Loucy (cell line): ENCODE results near the gene ANO2.

Experiments used
- H2AFZ ChIP-seq: fragments of 200-600 bp; sonication (generic); 2 replicates; pipeline ENCODE4 v1.6.0; 2016; ENCODE audit warnings: antibody characterized with exemption, mild to moderate bottlenecking, low read length, moderate library complexity
- H3F3A ChIP-seq: fragments of 200-600 bp; 2 replicates; pipeline ENCODE4 v1.6.0; 2016; ENCODE audit warnings: antibody characterized with exemption, low read depth, mild to moderate bottlenecking
- H3K27me3 ChIP-seq: fragments of 200-600 bp; sonication (generic); 2 replicates; pipeline ENCODE4 v1.6.1; 2014; ENCODE audit warnings: low read length, mild to moderate bottlenecking; ENCODE audit not compliant: insufficient read depth, poor library complexity, severe bottlenecking
- H3K36me3 ChIP-seq: fragments of 200-600 bp; sonication (generic); 2 replicates; pipeline ENCODE4 v1.6.1; 2016; ENCODE audit warnings: low read length; ENCODE audit not compliant: insufficient read depth
- H3K4me1 ChIP-seq: fragments of 200-600 bp; sonication (generic); 2 replicates; pipeline ENCODE4 v1.5.1; 2014; ENCODE audit warnings: low read length, mild to moderate bottlenecking; ENCODE audit not compliant: insufficient read depth, poor library complexity, severe bottlenecking
- H3K4me2 ChIP-seq: fragments of 200-600 bp; sonication (generic); 2 replicates; pipeline ENCODE4 v1.6.0; 2014; ENCODE audit warnings: antibody characterized with exemption, low read length, low read depth, mild to moderate bottlenecking; ENCODE audit not compliant: poor library complexity, severe bottlenecking
- H3K4me3 ChIP-seq: fragments of 200-600 bp; sonication (generic); 2 replicates; pipeline ENCODE4 v1.5.1; 2014; ENCODE audit warnings: low read length, mild to moderate bottlenecking, mixed read lengths; ENCODE audit not compliant: poor library complexity, severe bottlenecking
- H3K79me2 ChIP-seq: fragments of 200-600 bp; sonication (generic); 2 replicates; pipeline ENCODE4 v1.6.1; 2014; ENCODE audit warnings: low read length; ENCODE audit not compliant: insufficient read depth
- H3K9ac ChIP-seq: fragments of 200-600 bp; sonication (generic); 2 replicates; pipeline ENCODE4 v1.6.0; 2014; ENCODE audit warnings: mild to moderate bottlenecking, low read depth, low read length, moderate library complexity; ENCODE audit not compliant: poor library complexity, severe bottlenecking
- H3K9me2 ChIP-seq: fragments of 200-600 bp; sonication (generic); replicated peaks from 2 replicates; pipeline ENCODE4 v1.6.1; 2016; ENCODE audit warnings: low read depth, low read length, mixed read lengths
- H3K9me3 ChIP-seq: fragments of 200-600 bp; sonication (generic); 2 replicates; pipeline ENCODE4 v1.6.1; 2014; ENCODE audit warnings: mild to moderate bottlenecking, antibody characterized with exemption, low read length, low read depth; ENCODE audit not compliant: insufficient read depth
- H4K20me1 ChIP-seq: fragments of 200-600 bp; sonication (generic); 2 replicates; pipeline ENCODE4 v1.6.0; 2014; ENCODE audit warnings: antibody characterized with exemption, low read length, mild to moderate bottlenecking; ENCODE audit not compliant: insufficient read depth, poor library complexity, severe bottlenecking
- EZH2phosphoT487 ChIP-seq: fragments of 200-600 bp; IDR thresholded peaks from 2 replicates; pipeline ENCODE4 v1.6.1; 2018; ENCODE audit warnings: antibody characterized with exemption, mild to moderate bottlenecking, moderate library complexity, borderline replicate concordance
- TF ChIP-seq, protein P1 (sequence below): fragments of 200-600 bp; sonication (generic); conservative IDR thresholded peaks from 2 replicates; pipeline ENCODE4 v1.5.1; 2014; ENCODE audit warnings: mild to moderate bottlenecking, antibody characterized with exemption, low read length

The ANO2 gene

DNA sequence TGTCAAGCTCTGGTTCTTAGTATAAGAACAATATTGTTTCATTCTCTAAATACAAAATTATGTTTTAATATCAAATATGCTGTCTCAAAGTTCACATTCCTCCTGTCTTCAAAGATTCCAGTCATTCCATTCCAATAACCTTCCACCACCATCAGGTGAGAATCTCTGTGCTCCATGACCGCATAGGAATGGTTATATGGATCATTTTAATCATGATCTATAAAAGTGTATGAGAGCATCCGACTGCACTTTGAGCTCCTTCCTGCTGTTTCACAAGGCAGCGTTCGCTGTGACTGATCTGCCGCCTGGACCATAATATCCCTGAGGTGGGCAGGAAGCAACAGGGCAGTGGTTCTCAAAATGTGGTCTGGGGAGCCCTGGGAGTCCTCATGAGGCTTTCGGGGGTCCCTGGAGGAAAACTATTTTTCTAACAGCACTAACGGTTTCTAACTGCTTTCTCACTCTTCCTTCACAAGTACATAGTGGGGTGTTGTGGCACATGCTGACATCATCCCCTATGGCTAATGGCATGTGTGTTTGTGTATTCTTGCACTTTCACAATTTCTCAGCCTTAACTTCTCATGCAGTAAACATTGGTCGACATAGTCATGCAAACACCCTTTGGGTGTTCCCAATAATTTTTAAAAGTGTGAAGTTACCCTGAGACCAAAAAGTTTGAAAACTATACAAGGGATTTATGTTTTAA lies 137.4 kb downstream of the ANO2 start:
- Histone ChIP-seq H4K20me1 (no peaks in the 10 kb centered on the region), H3K4me1 (no peaks in the 10 kb centered on the region), H3K4me3 (no peak overlapping the region), H3K9me2 (no peaks in the 10 kb centered on the region), H3K9me3 (no peaks in the 10 kb centered on the region), H3K4me2 (no peak overlapping the region), H3K9ac (no peak overlapping the region), H3K79me2 (no peaks in the 10 kb centered on the region), H3K27me3 (no peaks in the 10 kb centered on the region), H3F3A (no peaks in the 10 kb centered on the region), H2AFZ (no peak overlapping the region), H3K36me3 (no peaks in the 10 kb centered on the region)
- TF ChIP-seq, protein P1, sequence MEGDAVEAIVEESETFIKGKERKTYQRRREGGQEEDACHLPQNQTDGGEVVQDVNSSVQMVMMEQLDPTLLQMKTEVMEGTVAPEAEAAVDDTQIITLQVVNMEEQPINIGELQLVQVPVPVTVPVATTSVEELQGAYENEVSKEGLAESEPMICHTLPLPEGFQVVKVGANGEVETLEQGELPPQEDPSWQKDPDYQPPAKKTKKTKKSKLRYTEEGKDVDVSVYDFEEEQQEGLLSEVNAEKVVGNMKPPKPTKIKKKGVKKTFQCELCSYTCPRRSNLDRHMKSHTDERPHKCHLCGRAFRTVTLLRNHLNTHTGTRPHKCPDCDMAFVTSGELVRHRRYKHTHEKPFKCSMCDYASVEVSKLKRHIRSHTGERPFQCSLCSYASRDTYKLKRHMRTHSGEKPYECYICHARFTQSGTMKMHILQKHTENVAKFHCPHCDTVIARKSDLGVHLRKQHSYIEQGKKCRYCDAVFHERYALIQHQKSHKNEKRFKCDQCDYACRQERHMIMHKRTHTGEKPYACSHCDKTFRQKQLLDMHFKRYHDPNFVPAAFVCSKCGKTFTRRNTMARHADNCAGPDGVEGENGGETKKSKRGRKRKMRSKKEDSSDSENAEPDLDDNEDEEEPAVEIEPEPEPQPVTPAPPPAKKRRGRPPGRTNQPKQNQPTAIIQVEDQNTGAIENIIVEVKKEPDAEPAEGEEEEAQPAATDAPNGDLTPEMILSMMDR, result no peak
- TF ChIP-seq EZH2phosphoT487, result no peak

DNA sequence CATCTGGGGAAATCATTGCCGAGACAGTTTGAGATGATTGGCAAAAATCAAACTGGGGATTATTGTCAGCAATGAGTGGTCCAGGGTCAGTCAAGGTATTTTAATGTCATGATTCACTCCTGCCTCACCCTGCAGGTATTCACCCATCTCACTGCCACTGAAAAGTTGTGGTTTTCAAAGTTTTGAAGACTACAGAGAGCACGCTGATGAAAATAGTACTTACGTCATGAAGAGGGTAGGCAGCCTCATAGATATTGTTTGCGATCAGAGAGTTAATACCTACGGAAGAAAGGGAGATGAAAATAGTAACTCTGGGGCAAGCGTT lies 138.0 kb downstream of the ANO2 start:
- Histone ChIP-seq H3K9ac (no peak overlapping the region), H3F3A (no peaks in the 10 kb centered on the region), H3K79me2 (no peaks in the 10 kb centered on the region), H3K4me3 (no peak overlapping the region), H3K4me2 (no peak overlapping the region), H4K20me1 (no peaks in the 10 kb centered on the region), H3K4me1 (no peaks in the 10 kb centered on the region), H3K9me3 (no peaks in the 10 kb centered on the region), H3K27me3 (no peaks in the 10 kb centered on the region), H3K9me2 (no peaks in the 10 kb centered on the region), H3K36me3 (no peaks in the 10 kb centered on the region), H2AFZ (no peak overlapping the region)
- no peak for TF ChIP-seq EZH2phosphoT487
- TF ChIP-seq, protein P1, result no peak

DNA sequence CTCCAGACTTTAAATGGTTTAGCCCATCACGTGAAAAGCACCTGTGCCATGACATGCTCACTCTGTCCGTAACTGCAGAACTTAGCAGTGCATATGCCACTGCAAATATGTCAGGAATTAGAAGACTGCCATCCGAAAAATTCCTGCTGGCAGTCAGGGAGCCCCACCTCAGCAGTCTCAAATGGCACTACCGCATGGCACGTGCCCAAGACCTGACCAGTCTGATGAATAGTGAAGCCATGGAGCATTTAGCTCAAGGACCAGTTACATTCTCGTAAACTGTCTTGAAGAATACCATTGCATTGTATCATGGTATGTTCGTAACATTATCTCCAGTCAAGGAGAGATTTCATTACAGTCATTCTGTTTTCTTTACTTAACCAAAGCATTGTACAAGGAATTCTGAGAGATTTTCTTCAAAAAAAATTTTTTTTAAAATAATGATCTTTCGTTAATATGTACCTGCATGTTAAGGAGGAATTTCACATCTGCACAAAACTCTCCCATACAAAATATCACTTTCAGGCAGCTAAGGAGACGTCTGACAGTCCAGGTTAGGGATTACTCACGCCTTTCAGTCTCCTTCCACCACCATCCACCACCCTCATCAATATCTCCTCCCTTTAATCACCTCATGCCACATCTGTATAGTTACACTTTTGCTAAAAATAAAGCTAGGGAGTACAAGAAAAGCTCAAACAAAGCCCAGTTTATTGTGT lies 138.5 kb downstream of the ANO2 start:
- Histone ChIP-seq H3K4me1 (no peaks in the 10 kb centered on the region), H3K4me3 (no peak overlapping the region), H3K9ac (no peak overlapping the region), H3K27me3 (no peaks in the 10 kb centered on the region), H3K36me3 (no peaks in the 10 kb centered on the region), H3K79me2 (no peaks in the 10 kb centered on the region), H3F3A (no peaks in the 10 kb centered on the region), H2AFZ (no peak overlapping the region), H3K9me3 (no peaks in the 10 kb centered on the region), H4K20me1 (no peaks in the 10 kb centered on the region), H3K4me2 (no peak overlapping the region), H3K9me2 (no peaks in the 10 kb centered on the region)
- TF ChIP-seq, protein P1, result no peak
- no peak for TF ChIP-seq EZH2phosphoT487
